HEK293 (cell line): ENCODE results near the gene CYP2U1.

Experiments
- CTCF ChIA-PET: fragments of 350-600 bp; formaldehyde crosslinking; extraction: SDS; loops from one replicate; lab custom pipeline; 2021; ENCODE audit warnings: antibody characterized with exemption; lab: Yijun Ruan, JAX
- POLR2A ChIA-PET: fragments of 300-600 bp; formaldehyde crosslinking; extraction: SDS; loops from one replicate; lab custom pipeline; 2020; ENCODE audit warnings: antibody characterized with exemption, inconsistent platforms; lab: Yijun Ruan, JAX
- H3K27ac ChIP-seq: fragments of 200-500 bp; sonication (Bioruptor generic); 2 replicates; pipeline ENCODE4 v1.5.1; 2014; ENCODE audit warnings: low read depth, low read length, control low read depth, inconsistent platforms; ENCODE audit errors: extremely low read depth
- H3K36me3 ChIP-seq, 2 experiments: fragments of 200-500 bp in 1 of 2; sonication (Bioruptor generic) in 1 of 2; 1 replicate in 1 of 2; 2 replicates in 1 of 2; pipeline ENCODE4 v1.5.1; 2014 to 2017; ENCODE audit warnings: inconsistent platforms in 2 of 2, low read length in 2 of 2; ENCODE audit not compliant: control insufficient read depth in 2 of 2, insufficient read depth in 1 of 2
- H3K4me1 ChIP-seq: fragments of 200-500 bp; sonication (Bioruptor generic); 2 replicates; pipeline ENCODE4 v1.5.1; 2014; ENCODE audit warnings: mild to moderate bottlenecking, low read length, inconsistent platforms; ENCODE audit not compliant: control insufficient read depth, insufficient read depth
- H3K4me3 ChIP-seq: 2 replicates; pipeline ENCODE4 v1.5.1; 2011; ENCODE audit warnings: low read depth, mild to moderate bottlenecking, control low read depth, low read length, moderate library complexity
- H3K9me3 ChIP-seq: fragments of 200-500 bp; sonication (Bioruptor generic); 2 replicates; pipeline ENCODE4 v1.5.1; 2014; ENCODE audit warnings: low read depth, low read length, inconsistent platforms; ENCODE audit not compliant: control insufficient read depth, insufficient read depth
- BCL11A ChIP-seq: fragments of 450-650 bp; formaldehyde crosslinking; IDR thresholded peaks from 2 replicates; pipeline ENCODE4 v1.5.1; 2016; ENCODE audit warnings: low read depth, missing biosample characterization, missing genetic modification characterization
- GLIS2 ChIP-seq: fragments of 450-650 bp; formaldehyde crosslinking; IDR thresholded peaks from 2 replicates; pipeline ENCODE4 v1.5.1; 2016; ENCODE audit warnings: missing biosample characterization, missing genetic modification characterization
- KLF8 ChIP-seq: fragments of 450-650 bp; formaldehyde crosslinking; IDR thresholded peaks from 2 replicates; pipeline ENCODE4 v1.5.1; 2016; ENCODE audit warnings: missing biosample characterization, missing genetic modification characterization
- KLF9 ChIP-seq: fragments of 450-650 bp; formaldehyde crosslinking; IDR thresholded peaks from 2 replicates; pipeline ENCODE4 v1.5.1; 2016; ENCODE audit warnings: missing biosample characterization, missing genetic modification characterization, low read depth
- OVOL3 ChIP-seq: fragments of 450-650 bp; formaldehyde crosslinking; IDR thresholded peaks from 2 replicates; pipeline ENCODE4 v1.5.1; 2016; ENCODE audit warnings: missing biosample characterization, missing genetic modification characterization
- SETDB1 ChIP-seq: IDR thresholded peaks from one replicate; pipeline ENCODE4 v1.6.1; 2017; ENCODE audit warnings: mild to moderate bottlenecking, low read length, moderate library complexity, mixed read lengths; ENCODE audit not compliant: insufficient read length
- WT1 ChIP-seq: fragments of 450-650 bp; formaldehyde crosslinking; IDR thresholded peaks from 2 replicates; pipeline ENCODE4 v1.5.1; 2016; ENCODE audit warnings: missing biosample characterization, missing genetic modification characterization
- ZNF155 ChIP-seq: fragments of 450-650 bp; formaldehyde crosslinking; IDR thresholded peaks from 2 replicates; pipeline ENCODE4 v1.5.1; 2016; ENCODE audit warnings: missing biosample characterization, missing genetic modification characterization
- ZNF221 ChIP-seq: fragments of 450-650 bp; formaldehyde crosslinking; IDR thresholded peaks from 2 replicates; pipeline ENCODE4 v1.5.1; 2017; ENCODE audit warnings: missing biosample characterization, missing genetic modification characterization, borderline replicate concordance
- ZNF239 ChIP-seq: fragments of 450-650 bp; formaldehyde crosslinking; IDR thresholded peaks from 2 replicates; pipeline ENCODE4 v1.5.1; 2016; ENCODE audit warnings: missing biosample characterization, missing genetic modification characterization
- ZNF324 ChIP-seq: fragments of 450-650 bp; formaldehyde crosslinking; IDR thresholded peaks from 2 replicates; pipeline ENCODE4 v1.5.1; 2016; ENCODE audit warnings: missing biosample characterization, missing genetic modification characterization
- ZNF354C ChIP-seq: fragments of 450-650 bp; formaldehyde crosslinking; IDR thresholded peaks from 2 replicates; pipeline ENCODE4 v1.5.1; 2016; ENCODE audit warnings: missing biosample characterization, missing genetic modification characterization, low read depth, borderline replicate concordance
- ZNF416 ChIP-seq: fragments of 450-650 bp; formaldehyde crosslinking; IDR thresholded peaks from 2 replicates; pipeline ENCODE4 v1.5.1; 2016; ENCODE audit warnings: missing biosample characterization, missing genetic modification characterization
- ZNF423 ChIP-seq: fragments of 450-650 bp; formaldehyde crosslinking; IDR thresholded peaks from 2 replicates; pipeline ENCODE4 v1.5.1; 2016; ENCODE audit warnings: missing biosample characterization, missing genetic modification characterization
- ZNF473 ChIP-seq: fragments of 450-650 bp; formaldehyde crosslinking; IDR thresholded peaks from 2 replicates; pipeline ENCODE4 v1.5.1; 2017; ENCODE audit warnings: missing biosample characterization, missing genetic modification characterization
- ZNF48 ChIP-seq: fragments of 450-650 bp; formaldehyde crosslinking; IDR thresholded peaks from 2 replicates; pipeline ENCODE4 v1.5.1; 2016; ENCODE audit warnings: missing biosample characterization, missing genetic modification characterization
- ZNF510 ChIP-seq: fragments of 450-650 bp; formaldehyde crosslinking; IDR thresholded peaks from 2 replicates; pipeline ENCODE4 v1.5.1; 2018; ENCODE audit warnings: mild to moderate bottlenecking, missing genetic modification characterization, missing biosample characterization; ENCODE audit not compliant: insufficient replicate concordance
- ZNF529 ChIP-seq: fragments of 450-650 bp; formaldehyde crosslinking; IDR thresholded peaks from 2 replicates; pipeline ENCODE4 v1.5.1; 2017; ENCODE audit warnings: missing genetic modification characterization, missing biosample characterization; ENCODE audit not compliant: insufficient replicate concordance
- ZNF561 ChIP-seq: fragments of 450-650 bp; IDR thresholded peaks from 2 replicates; pipeline ENCODE4 v1.5.1; 2018; ENCODE audit warnings: missing biosample characterization, missing genetic modification characterization, borderline replicate concordance
- ZNF571 ChIP-seq: fragments of 450-650 bp; formaldehyde crosslinking; IDR thresholded peaks from 2 replicates; pipeline ENCODE4 v1.5.0; 2017; ENCODE audit warnings: missing biosample characterization, missing genetic modification characterization
- ZNF654 ChIP-seq: fragments of 450-650 bp; formaldehyde crosslinking; IDR thresholded peaks from 2 replicates; pipeline ENCODE4 v1.5.1; 2016; ENCODE audit warnings: low read depth, missing biosample characterization, missing genetic modification characterization
- ZNF776 ChIP-seq: fragments of 450-650 bp; formaldehyde crosslinking; IDR thresholded peaks from 2 replicates; pipeline ENCODE4 v1.5.0; 2017; ENCODE audit warnings: missing biosample characterization, missing genetic modification characterization, borderline replicate concordance
- ZNF777 ChIP-seq: fragments of 450-650 bp; formaldehyde crosslinking; IDR thresholded peaks from 2 replicates; pipeline ENCODE4 v1.5.1; 2017; ENCODE audit warnings: missing biosample characterization, missing genetic modification characterization, borderline replicate concordance
- TF ChIP-seq, protein P1 (sequence below): fragments of 450-650 bp; formaldehyde crosslinking; IDR thresholded peaks from 2 replicates; pipeline ENCODE4 v1.5.1; 2016; ENCODE audit warnings: missing biosample characterization, missing genetic modification characterization
- TF ChIP-seq, protein P2 (sequence below): fragments of 450-650 bp; formaldehyde crosslinking; IDR thresholded peaks from 2 replicates; pipeline ENCODE4 v1.5.1; 2016; ENCODE audit warnings: missing biosample characterization, missing genetic modification characterization, borderline replicate concordance

CYP2U1 gene

DNA sequence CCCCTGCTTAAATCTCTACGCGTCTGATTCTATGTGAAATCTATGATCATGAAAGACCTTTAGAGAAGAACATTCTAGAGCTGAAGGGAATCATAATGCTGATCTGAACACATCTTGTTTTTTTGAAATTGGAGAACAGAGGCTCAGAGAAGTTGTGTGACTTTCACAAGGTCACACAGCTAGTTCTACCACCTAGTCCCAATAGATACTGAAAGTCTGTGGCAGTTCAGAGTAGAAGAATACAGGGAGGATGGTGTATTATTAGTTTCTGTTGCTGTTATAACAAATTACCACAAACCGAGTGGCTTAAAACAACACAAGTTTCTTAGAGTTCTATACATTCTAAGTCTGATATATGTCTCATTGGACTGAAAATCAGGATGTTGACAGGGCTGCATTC, 14.5 kb downstream of the CYP2U1 start:
- H3K4me3 ChIP-seq: no peak overlapping the region
- no peak overlapping the region for H3K27ac ChIP-seq
- H3K9me3 ChIP-seq: no peaks in the 10 kb centered on the region
- CTCF ChIA-PET: no interaction called here
- H3K4me1 ChIP-seq: no peaks in the 10 kb centered on the region
- POLR2A ChIA-PET: no interaction called here
- H3K36me3 ChIP-seq: peaks cover 0 to 40% of the 10 kb centered on the region in 2 experiments; a peak in 1 of 3 replicates
- no peak for TF ChIP-seq ZNF529 (tag by site-specific recombination)
- TF ChIP-seq ZNF654 (tag by site-specific recombination): no peak
- TF ChIP-seq GLIS2 (tag by site-specific recombination): no peak
- TF ChIP-seq ZNF776 (tag by site-specific recombination): no peak
- TF ChIP-seq KLF9: no peak

DNA sequence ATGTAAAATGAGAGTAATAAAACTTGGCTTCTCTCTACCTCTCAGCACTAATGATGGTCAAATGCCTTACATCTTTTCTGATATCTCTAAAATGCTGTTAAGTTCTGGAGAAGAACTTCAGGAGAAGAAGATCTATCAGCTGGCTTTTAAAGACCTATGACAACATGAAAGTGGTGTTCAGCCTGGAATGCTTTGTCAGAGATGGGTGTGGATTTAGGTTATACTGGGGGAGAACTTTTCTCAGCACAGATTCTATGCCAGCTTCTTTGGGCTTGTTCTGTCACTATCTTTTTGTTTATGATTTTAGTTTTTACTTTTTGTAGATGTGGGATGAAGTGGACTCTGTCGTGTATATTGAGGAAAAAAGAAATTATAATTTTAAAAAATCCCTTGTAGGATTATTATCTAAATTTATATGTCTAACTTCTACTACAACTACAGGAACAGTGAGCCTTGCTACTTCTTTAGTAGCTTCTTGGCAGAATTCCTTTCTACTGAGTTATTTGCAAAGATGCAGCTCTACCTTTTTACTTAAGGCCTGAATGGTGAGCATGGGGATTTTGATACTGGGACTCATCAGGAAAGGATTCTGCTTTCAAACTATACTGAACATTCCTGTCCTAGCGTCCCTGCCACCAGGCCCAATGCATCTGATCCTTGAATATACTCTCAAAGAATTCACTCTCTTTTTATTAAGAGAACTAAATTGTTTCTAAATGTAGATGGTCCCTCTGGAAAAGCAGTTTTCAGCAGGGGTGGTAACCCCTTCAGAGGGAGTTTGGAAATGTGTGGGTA, 19.6 kb downstream of the CYP2U1 start:
- CTCF ChIA-PET: no interaction called here
- Histone ChIP-seq H3K4me1 (no peaks in the 10 kb centered on the region), H3K9me3 (no peaks in the 10 kb centered on the region), H3K36me3 (peaks cover 0 to 46% of the 10 kb centered on the region in 2 experiments; a peak in 1 of 3 replicates), H3K4me3 (no peak overlapping the region), H3K27ac (no peak overlapping the region)
- POLR2A ChIA-PET: no interaction called here
- no peak for TF ChIP-seq WT1 (tag by site-specific recombination)

DNA sequence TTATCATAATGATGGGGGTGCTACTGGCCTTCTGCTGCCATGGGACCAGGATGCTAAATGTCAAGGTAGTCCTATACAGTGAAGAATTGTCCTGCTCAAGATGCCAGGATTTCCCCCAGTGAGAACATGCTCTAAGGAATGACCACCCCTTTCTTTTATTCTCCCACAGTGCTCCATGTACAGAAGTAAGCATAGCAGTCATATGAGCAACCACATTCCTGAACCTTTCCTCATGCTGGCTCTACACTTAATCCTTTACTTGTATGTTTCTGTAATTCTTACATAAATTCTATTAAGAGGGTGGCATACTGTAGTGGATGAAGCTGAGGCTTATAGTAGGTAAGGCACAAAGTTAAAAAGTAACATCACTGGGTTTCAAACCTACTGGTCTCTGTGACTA, 20.2 kb downstream of the CYP2U1 start:
- Histone ChIP-seq H3K9me3 (no peaks in the 10 kb centered on the region), H3K4me3 (no peak overlapping the region), H3K36me3 (peaks cover 0 to 46% of the 10 kb centered on the region in 2 experiments; a peak in 1 of 3 replicates), H3K4me1 (no peaks in the 10 kb centered on the region), H3K27ac (no peak overlapping the region)
- TF ChIP-seq ZNF48 (tag by site-specific recombination) (no peak), ZNF416 (tag by site-specific recombination) (no peak), ZNF221 (tag by site-specific recombination) (no peak), ZNF423 (no peak), OVOL3 (tag by site-specific recombination) (no peak), ZNF155 (no peak), KLF8 (no peak), ZNF324 (no peak), ZNF510 (tag by site-specific recombination) (no peak)
- TF ChIP-seq, protein P1, sequence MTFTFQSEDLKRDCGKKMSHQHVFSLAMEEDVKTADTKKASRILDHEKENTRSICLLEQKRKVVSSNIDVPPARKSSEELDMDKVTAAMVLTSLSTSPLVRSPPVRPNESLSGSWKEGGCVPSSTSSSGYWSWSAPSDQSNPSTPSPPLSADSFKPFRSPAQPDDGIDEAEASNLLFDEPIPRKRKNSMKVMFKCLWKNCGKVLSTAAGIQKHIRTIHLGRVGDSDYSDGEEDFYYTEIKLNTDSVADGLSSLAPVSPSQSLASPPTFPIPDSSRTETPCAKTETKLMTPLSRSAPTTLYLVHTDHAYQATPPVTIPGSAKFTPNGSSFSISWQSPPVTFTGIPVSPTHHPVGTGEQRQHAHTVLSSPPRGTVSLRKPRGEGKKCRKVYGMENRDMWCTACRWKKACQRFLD (tag by site-specific recombination): no peak
- ChIA-PET CTCF (no interaction called here), POLR2A (no interaction called here)

DNA sequence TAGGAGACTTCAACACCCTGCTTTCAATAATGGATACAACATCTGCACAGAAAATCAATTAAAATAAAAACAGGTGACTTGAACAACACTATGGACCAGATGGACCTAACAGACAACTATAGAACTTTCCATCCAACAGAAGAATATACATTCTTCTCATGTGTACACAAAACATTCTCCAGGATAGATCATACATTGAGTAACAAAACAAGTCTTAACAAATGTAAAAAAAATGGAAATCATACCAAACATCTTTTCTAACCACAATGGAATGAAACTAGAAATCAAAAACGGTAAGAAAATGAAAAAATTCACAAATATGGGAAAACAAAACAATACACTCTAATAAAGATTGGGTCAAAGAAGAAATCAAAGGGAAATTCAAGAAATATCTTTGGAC, 24.7 kb downstream of the CYP2U1 start:
- Histone ChIP-seq H3K4me1 (no peaks in the 10 kb centered on the region), H3K27ac (no peak overlapping the region), H3K4me3 (no peak overlapping the region), H3K36me3 (peaks cover 0 to 10% of the 10 kb centered on the region in 2 experiments; a peak in 1 of 3 replicates), H3K9me3 (no peaks in the 10 kb centered on the region)
- ChIA-PET POLR2A (no interaction called here), CTCF (interaction anchor here (0.7 kb wide), 1 partner anchor 851 kb away, joined by 4 read pairs; no protein-coding TSS in a partner anchor)
- TF ChIP-seq ZNF777 (tag by site-specific recombination): no peak
- TF ChIP-seq SETDB1: no peak
- TF ChIP-seq KLF9: no peak
- no peak for TF ChIP-seq ZNF354C
- no peak for TF ChIP-seq ZNF561 (tag by site-specific recombination)
- TF ChIP-seq BCL11A (tag by site-specific recombination): no peak
- TF ChIP-seq ZNF571 (tag by site-specific recombination): no peak
- TF ChIP-seq, protein P2, sequence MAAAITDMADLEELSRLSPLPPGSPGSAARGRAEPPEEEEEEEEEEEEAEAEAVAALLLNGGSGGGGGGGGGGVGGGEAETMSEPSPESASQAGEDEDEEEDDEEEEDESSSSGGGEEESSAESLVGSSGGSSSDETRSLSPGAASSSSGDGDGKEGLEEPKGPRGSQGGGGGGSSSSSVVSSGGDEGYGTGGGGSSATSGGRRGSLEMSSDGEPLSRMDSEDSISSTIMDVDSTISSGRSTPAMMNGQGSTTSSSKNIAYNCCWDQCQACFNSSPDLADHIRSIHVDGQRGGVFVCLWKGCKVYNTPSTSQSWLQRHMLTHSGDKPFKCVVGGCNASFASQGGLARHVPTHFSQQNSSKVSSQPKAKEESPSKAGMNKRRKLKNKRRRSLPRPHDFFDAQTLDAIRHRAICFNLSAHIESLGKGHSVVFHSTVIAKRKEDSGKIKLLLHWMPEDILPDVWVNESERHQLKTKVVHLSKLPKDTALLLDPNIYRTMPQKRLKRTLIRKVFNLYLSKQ (tag by site-specific recombination): no peak
- no peak for TF ChIP-seq ZNF239 (tag by site-specific recombination)
- no peak for TF ChIP-seq ZNF473 (tag by site-specific recombination)
